H1 (cell line): ENCODE measurements around the gene URB2.

Source experiments
- POLR2A ChIP-seq, 2 experiments: IDR thresholded peaks; 1 replicate in 1 of 2; 2 replicates in 1 of 2; pipeline ENCODE4 v1.6.1; 2011; ENCODE audit warnings: low read depth in 2 of 2, low read length in 2 of 2, mild to moderate bottlenecking in 2 of 2; ENCODE audit errors: control extremely low read depth in 1 of 2
- POLR2AphosphoS5 ChIP-seq: IDR thresholded peaks from 2 replicates; pipeline ENCODE4 v1.6.1; 2011; ENCODE audit warnings: low read depth, low read length
- SP1 ChIP-seq: IDR thresholded peaks from 2 replicates; pipeline ENCODE4 v1.6.1; 2011; ENCODE audit warnings: low read depth, low read length
- ZNF274 ChIP-seq: IDR thresholded peaks from 2 replicates; pipeline ENCODE4 v1.7.0; 2012; ENCODE audit warnings: low read length, borderline replicate concordance; ENCODE audit errors: extremely low read depth
- TF ChIP-seq, protein P1 (sequence below), 3 experiments: IDR thresholded peaks; 1 replicate in 2 of 3; 2 replicates in 1 of 3; pipeline versions ENCODE4 v1.5.1 to v1.6.1; 2011; ENCODE audit warnings: low read length in 3 of 3, mild to moderate bottlenecking in 3 of 3, inconsistent platforms in 2 of 3, low read depth in 1 of 3, moderate library complexity in 1 of 3; ENCODE audit not compliant: insufficient read depth in 1 of 3; ENCODE audit errors: control extremely low read depth in 1 of 3

DNA sequence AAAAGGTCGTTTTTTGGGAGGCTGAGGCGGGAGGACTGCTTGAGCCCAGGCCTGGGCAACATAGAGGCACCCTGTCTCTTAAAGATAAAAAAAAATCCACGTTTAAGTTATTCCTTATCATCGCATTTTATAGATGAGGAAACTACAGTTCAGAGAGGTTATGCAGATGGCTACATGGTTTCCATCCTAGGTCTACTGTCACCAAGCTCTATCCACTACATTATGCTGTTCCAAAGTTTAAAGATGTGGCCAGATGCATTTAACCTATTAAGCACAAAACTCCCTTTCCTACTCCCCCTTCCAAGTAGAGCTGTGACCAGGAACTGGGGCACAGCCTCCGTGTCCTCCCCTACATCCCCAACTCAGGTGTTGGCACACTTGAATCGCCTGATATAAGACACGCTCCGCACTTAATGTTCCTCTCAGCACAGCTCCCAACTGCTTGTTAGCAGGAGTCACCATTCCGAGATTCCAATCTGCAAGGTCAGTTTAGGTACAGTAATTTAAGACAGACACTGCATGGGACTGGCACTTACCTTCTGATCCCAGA is 1.5 kb upstream of the URB2 start:
- no peak for TF ChIP-seq POLR2AphosphoS5
- no peak for TF ChIP-seq SP1
- TF ChIP-seq ZNF274 = no peak
- TF ChIP-seq, protein P1, sequence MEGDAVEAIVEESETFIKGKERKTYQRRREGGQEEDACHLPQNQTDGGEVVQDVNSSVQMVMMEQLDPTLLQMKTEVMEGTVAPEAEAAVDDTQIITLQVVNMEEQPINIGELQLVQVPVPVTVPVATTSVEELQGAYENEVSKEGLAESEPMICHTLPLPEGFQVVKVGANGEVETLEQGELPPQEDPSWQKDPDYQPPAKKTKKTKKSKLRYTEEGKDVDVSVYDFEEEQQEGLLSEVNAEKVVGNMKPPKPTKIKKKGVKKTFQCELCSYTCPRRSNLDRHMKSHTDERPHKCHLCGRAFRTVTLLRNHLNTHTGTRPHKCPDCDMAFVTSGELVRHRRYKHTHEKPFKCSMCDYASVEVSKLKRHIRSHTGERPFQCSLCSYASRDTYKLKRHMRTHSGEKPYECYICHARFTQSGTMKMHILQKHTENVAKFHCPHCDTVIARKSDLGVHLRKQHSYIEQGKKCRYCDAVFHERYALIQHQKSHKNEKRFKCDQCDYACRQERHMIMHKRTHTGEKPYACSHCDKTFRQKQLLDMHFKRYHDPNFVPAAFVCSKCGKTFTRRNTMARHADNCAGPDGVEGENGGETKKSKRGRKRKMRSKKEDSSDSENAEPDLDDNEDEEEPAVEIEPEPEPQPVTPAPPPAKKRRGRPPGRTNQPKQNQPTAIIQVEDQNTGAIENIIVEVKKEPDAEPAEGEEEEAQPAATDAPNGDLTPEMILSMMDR (IDR thresholded peaks at IDR 0.05; ENCODE audit: control extremely low read depth in 1 of 3, insufficient read depth in 1 of 3, low read depth in 1 of 3, low read length in 3 of 3) = no peak
- no peak for TF ChIP-seq POLR2A (IDR thresholded peaks at IDR 0.05; ENCODE audit: control extremely low read depth in 1 of 2, low read depth in 2 of 2, low read length in 2 of 2)
